Measurements from ENCODE around the gene C18orf54. TPM values are rescaled to one million over a fixed set of nuclear protein-coding genes. Genes with fewer than 3 reads are reported as not detected.

C18orf54 gene
- total and polyA plus RNA-seq, 2 donors: 2.1 to 3.5 TPM

Other genes starting within 250 kb of the C18orf54 start
- 68.5 TPM for gene MBD2, start 133.2 kb upstream of the C18orf54 start, total RNA-seq
- gene MBD2, start 133.2 kb upstream of the C18orf54 start, polyA plus RNA-seq: 61.4 TPM
- gene POLI, start 88.4 kb upstream of the C18orf54 start, total RNA-seq: 36.7 TPM
- gene POLI, start 88.4 kb upstream of the C18orf54 start, polyA plus RNA-seq: 56.9 TPM
- 0.09 TPM for gene STARD6, start within 50 bp of the C18orf54 start, total RNA-seq
- gene STARD6, start within 50 bp of the C18orf54 start, polyA plus RNA-seq: 0.21 TPM
- gene DYNAP, start 233.3 kb downstream of the C18orf54 start, total RNA-seq: 0.09 TPM
- gene DYNAP, start 233.3 kb downstream of the C18orf54 start, polyA plus RNA-seq: 0.14 TPM